Fibroblast of villous mesenchyme (primary cell): ENCODE results near the gene ZNF407. TPM values are rescaled to one million over a fixed set of nuclear protein-coding genes. Genes with fewer than 3 reads are reported as not detected.

Experiments used
- DNase-seq: peaks from one replicate; pipeline ENCODE4 v3.0.0-alpha.2; 2010; ENCODE audit warnings: low read depth
- H3K4me3 ChIP-seq: 2 replicates; pipeline ENCODE4 v1.5.1; 2011; ENCODE audit warnings: low read depth, mild to moderate bottlenecking, low read length
- total RNA-seq: library from RNA; depleted of rRNA; stranded (reverse); fragments of >200 nt; gene quantifications from 2 replicates; pipeline ENCODE4 v1.2.3, GENCODE V29; 2012
- TF ChIP-seq, protein P1 (sequence below): IDR thresholded peaks from 2 replicates; pipeline ENCODE4 v1.5.1; 2012; ENCODE audit warnings: low read depth, mild to moderate bottlenecking, low read length; ENCODE audit not compliant: insufficient read depth

The ZNF407 gene
- total RNA-seq, 1 donor: 22.0 TPM

- TF ChIP-seq, protein P1, sequence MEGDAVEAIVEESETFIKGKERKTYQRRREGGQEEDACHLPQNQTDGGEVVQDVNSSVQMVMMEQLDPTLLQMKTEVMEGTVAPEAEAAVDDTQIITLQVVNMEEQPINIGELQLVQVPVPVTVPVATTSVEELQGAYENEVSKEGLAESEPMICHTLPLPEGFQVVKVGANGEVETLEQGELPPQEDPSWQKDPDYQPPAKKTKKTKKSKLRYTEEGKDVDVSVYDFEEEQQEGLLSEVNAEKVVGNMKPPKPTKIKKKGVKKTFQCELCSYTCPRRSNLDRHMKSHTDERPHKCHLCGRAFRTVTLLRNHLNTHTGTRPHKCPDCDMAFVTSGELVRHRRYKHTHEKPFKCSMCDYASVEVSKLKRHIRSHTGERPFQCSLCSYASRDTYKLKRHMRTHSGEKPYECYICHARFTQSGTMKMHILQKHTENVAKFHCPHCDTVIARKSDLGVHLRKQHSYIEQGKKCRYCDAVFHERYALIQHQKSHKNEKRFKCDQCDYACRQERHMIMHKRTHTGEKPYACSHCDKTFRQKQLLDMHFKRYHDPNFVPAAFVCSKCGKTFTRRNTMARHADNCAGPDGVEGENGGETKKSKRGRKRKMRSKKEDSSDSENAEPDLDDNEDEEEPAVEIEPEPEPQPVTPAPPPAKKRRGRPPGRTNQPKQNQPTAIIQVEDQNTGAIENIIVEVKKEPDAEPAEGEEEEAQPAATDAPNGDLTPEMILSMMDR: no peak
- no peak overlapping the region for H3K4me3 ChIP-seq
Observed at GRCh38 chr18:74638210-74638609, 40.5 kb downstream of the ZNF407 start.

GRCh38 chr18:74644713-74645112, 47.0 kb downstream of the ZNF407 start:
- no peak overlapping the region for H3K4me3 ChIP-seq
- DNase-seq: no peak
- TF ChIP-seq, protein P1: no peak

More at GRCh38 chr18:74638210-74638609, 40.5 kb downstream of the ZNF407 start:
- DNase-seq: no peak

- TF ChIP-seq, protein P1: no peak
- H3K4me3 ChIP-seq: no peak overlapping the region
- no peak for DNase-seq
Observed at GRCh38 chr18:74645679-74646078, 48.0 kb downstream of the ZNF407 start.

GRCh38 chr18:74651327-74652128, 53.9 kb downstream of the ZNF407 start:
- TF ChIP-seq, protein P1: no peak
- no peak for DNase-seq
- no peak overlapping the region for H3K4me3 ChIP-seq

DNA sequence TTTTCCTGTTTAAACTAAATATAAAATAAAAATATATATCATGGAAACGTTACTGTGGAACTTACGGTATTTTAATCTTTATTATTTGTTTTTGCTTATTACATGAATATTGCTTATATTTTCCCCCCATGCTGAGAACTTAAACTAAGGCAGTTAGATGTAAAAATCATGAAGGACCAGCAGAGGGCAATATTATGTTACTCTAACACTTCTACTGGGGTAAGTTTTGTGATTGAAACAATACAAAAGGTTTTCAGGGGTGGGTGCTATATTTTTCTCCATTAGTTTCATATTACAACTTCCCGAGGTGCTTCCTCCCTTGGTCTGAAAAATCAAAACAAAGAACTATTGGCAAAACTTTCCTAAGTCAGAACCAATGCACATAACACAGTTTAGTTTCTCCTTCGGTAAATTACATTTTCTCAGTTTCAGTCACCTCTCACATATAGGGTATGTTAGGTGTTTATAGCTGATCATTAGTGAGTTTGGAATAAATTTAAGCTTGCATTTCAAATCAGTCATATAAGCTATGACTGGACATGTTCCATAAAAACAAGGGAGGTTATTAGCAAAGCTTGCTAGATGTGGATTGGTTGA, 54.8 kb downstream of the ZNF407 start:
- DNase-seq: peak; percentile 62
- TF ChIP-seq, protein P1: peak; percentile 57
- no peak overlapping the region for H3K4me3 ChIP-seq

- DNase-seq: no peak
- TF ChIP-seq, protein P1: no peak
- H3K4me3 ChIP-seq: no peak overlapping the region
Observed at GRCh38 chr18:74654638-74655037, 57.0 kb downstream of the ZNF407 start.
